ENCODE data around the gene PTPN1. TPM values are rescaled to one million over a fixed set of nuclear protein-coding genes. Genes with fewer than 3 reads are reported as not detected.

The PTPN1 gene
- total RNA-seq, 2 experiments from 2014 or later: 79.6 to 80.5 TPM

DNA sequence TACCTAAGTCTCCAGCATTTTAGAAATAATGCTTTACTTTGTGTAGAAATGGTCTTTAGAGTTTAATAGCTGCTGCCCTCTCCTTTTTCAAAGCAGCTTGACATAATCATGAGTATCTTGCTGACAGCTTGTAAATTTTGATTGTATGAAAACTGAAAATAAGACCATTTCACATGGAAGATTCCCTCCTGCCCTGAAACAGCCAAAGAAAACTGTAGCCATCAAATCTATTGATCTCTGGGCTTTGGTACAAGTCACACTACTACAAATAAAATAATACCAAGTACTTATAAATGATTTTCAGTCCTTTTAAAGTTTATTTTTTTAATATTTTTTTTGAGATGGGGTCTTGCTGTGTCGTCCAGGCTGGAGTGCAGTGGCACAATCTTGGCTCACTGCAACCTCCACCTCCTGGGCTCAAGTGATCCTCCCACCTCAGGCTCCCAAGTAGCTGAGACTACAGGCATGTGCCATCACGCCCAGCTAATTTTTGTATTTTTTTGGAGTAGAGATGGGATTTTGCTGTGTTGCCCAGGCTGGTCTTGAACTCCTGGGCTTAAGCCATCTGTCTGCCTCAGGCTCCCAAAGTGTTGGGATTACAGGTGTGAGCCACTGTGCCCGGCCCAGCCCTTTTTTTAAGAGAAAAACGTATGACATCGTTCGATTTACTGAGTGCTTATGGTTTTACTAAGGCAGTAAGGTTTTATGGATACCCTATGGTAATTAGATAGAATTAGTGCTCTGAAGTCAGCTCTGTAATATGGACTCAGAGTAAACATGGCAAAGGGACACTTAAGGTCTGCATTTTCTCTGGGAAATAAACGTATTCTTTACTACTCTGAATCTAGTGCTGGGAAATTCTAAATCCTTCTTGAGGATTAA lies 7.0 kb downstream of the PTPN1 start:
- no peak for DNase-seq
- no peaks in the 10 kb centered on the region for H3K9me3 Mint-ChIP-seq
- H3K27me3 Mint-ChIP-seq: no peaks in the 10 kb centered on the region
- H3K36me3 Mint-ChIP-seq (ENCODE audit: low read depth): peaks cover 60% of the 10 kb centered on the region
- H3K4me3 Mint-ChIP-seq: peak overlapping the region; percentile 73
- H3K27ac Mint-ChIP-seq: peak overlapping the region; percentile 93
- peaks cover 94% of the 10 kb centered on the region for H3K4me1 Mint-ChIP-seq
- POLR2A ChIA-PET: interaction anchor here (1.0 to 13.9 kb wide), 17 partner anchors 6 to 365 kb away, joined by 3 to 209 read pairs (median 6); partner anchors contain the start of gene PTPN1
- CTCF ChIA-PET: interaction anchor here (0.6 to 2.9 kb wide), 12 partner anchors 30 to 404 kb away, joined by 3 to 15 read pairs (median 4); no protein-coding TSS in a partner anchor

DNA sequence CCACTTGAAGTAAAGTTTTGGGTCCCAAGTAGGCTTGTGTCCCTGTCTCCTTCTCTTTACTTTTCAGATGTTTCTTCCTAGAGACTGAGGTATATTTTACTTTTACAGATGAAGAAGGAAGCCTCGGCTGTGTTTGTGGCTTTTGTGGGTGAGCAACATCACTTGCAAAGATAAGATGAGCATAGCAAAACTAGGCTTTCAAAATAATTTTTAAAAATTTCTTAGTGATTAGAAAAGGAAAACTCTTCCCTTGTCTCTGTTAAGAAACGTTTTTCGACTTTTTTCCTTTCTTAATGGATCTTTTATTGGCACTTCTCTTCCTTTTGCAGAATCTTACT lies 7.6 kb downstream of the PTPN1 start:
- peaks cover 92% of the 10 kb centered on the region for H3K4me1 Mint-ChIP-seq
- H3K27ac Mint-ChIP-seq: peak overlapping the region; percentile 93
- POLR2A ChIA-PET: interaction anchor here (0.9 to 13.9 kb wide), 11 partner anchors 6 to 180 kb away, joined by 3 to 209 read pairs (median 9); partner anchors contain the start of gene PTPN1
- CTCF ChIA-PET: interaction anchor here (1.2 to 2.5 kb wide), 3 partner anchors 40 to 404 kb away, joined by 3 to 10 read pairs (median 5); no protein-coding TSS in a partner anchor
- H3K36me3 Mint-ChIP-seq (ENCODE audit: low read depth): peaks cover 54% of the 10 kb centered on the region
- no peaks in the 10 kb centered on the region for H3K27me3 Mint-ChIP-seq
- H3K4me3 Mint-ChIP-seq: peak overlapping the region; percentile 73
- DNase-seq: peak; percentile 55
- H3K9me3 Mint-ChIP-seq: no peaks in the 10 kb centered on the region

DNA sequence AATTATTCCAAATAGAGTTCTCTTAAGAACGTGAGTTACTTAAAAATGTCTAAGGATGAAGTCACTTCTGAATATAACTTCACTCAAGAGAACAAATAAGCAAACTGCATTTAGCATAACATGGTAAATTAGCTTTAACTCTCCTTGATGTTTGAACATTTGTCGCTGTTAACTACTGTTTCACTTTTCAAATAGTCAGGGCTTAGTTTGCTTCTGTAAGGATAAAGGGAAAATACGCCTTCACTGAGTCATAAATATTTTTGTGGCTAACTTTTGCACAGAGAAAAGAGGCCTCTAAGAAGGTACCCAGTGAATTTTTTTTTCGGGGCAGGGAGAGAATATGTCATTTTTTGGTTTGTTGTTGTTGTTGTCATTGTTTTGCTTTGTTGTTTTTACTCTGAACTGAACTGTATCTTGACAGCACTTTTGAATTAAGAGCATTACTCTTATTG lies 8.1 kb downstream of the PTPN1 start:
- ChIA-PET CTCF (interaction anchor here (1.2 to 2.5 kb wide), 3 partner anchors 40 to 405 kb away, joined by 3 to 10 read pairs (median 5); no protein-coding TSS in a partner anchor), POLR2A (interaction anchor here (0.7 to 13.9 kb wide), 12 partner anchors 7 to 1892 kb away, joined by 3 to 209 read pairs (median 8); partner anchors contain the start of gene PTPN1)
- no peaks in the 10 kb centered on the region for H3K9me3 Mint-ChIP-seq
- H3K27me3 Mint-ChIP-seq: no peaks in the 10 kb centered on the region
- no peak for DNase-seq
- peaks cover 92% of the 10 kb centered on the region for H3K4me1 Mint-ChIP-seq
- H3K36me3 Mint-ChIP-seq (ENCODE audit: low read depth): peaks cover 56% of the 10 kb centered on the region
- H3K4me3 Mint-ChIP-seq: peak overlapping the region; percentile 73
- peak overlapping the region; percentile 93 for H3K27ac Mint-ChIP-seq

DNA sequence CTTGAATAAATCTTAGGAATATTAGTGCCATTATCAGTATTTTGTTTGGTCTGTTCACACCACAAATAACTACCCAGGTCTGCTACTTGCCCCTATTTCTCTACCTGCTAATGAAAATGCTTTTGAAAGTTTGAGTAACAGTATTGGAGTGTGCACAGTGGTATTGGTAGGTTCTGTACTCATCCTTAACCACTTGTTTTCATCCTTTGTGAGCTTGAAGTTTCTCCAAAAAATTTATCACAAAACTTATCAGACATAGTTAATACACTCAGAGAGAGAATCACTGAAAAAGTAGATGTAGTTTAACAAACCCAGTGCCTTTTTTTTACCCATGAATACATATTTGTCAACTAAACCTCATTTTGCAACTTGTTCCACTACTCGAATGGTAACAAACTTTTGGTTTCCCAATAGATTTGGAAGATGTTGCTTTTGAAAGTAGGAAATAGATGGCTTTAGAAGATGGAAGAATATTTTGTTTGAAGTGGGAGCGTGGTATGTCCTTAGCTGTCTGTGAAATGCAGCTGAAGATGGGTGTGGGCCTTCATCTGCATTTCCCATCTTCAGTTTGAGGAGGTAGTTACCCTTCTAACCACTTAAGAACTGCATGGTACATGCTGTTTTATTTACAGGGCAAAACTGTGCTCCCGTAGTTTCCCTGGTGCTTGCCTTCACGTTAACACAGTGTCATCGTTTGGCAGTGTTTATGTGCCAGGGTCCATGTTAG lies 9.0 kb downstream of the PTPN1 start:
- no peaks in the 10 kb centered on the region for H3K27me3 Mint-ChIP-seq
- ChIA-PET CTCF (interaction anchor here (0.6 to 2.1 kb wide), 3 partner anchors 9 to 25 kb away, joined by 3 to 7 read pairs (median 3); partner anchors contain the start of gene PTPN1), POLR2A (interaction anchor here (0.5 to 13.9 kb wide), 11 partner anchors 8 to 1891 kb away, joined by 3 to 209 read pairs (median 4); partner anchors contain the start of gene PTPN1)
- peak overlapping the region; percentile 70 for H3K4me3 Mint-ChIP-seq
- peaks cover 59% of the 10 kb centered on the region for H3K36me3 Mint-ChIP-seq (ENCODE audit: low read depth)
- H3K4me1 Mint-ChIP-seq: peaks cover 91% of the 10 kb centered on the region
- peak; percentile 41 for DNase-seq
- no peaks in the 10 kb centered on the region for H3K9me3 Mint-ChIP-seq
- peak overlapping the region; percentile 93 for H3K27ac Mint-ChIP-seq

DNA sequence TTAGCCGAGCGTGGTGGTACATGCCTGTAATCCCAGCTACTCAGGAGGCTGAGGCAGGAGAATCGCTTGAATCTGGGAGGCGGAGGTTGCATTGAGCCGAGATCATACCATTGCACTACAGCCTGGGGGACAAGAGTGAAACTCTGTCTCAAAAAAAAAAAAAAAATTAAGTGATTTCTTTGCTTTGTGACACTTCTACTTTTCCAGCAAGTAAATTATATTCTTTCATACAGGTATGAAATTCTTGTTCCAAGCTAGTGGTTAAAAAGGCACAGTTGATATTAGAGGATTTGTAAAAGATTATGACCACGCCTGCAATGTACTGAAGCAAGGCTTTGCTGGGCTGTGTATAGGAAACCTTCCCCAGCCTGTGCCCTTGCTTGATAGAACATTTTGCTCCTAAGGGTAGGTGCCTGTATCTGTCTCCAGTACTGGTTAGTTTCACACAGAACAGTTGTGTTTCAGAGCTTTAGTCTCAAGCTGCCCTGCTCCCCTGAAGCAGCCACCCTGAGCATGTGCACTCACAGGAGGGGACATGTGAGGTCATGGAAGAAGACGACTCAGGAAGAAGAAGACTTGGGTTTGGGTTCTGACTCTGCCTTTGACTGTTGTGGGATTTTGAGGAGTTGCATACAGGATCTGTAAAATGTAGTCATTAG lies 10.2 kb downstream of the PTPN1 start:
- H3K36me3 Mint-ChIP-seq (ENCODE audit: low read depth): peaks cover 49% of the 10 kb centered on the region
- H3K27me3 Mint-ChIP-seq: no peaks in the 10 kb centered on the region
- CTCF ChIA-PET: interaction anchor here (0.7 to 2.1 kb wide), 6 partner anchors 11 to 409 kb away, joined by 3 to 7 read pairs (median 5); partner anchors contain the start of gene PTPN1

DNA sequence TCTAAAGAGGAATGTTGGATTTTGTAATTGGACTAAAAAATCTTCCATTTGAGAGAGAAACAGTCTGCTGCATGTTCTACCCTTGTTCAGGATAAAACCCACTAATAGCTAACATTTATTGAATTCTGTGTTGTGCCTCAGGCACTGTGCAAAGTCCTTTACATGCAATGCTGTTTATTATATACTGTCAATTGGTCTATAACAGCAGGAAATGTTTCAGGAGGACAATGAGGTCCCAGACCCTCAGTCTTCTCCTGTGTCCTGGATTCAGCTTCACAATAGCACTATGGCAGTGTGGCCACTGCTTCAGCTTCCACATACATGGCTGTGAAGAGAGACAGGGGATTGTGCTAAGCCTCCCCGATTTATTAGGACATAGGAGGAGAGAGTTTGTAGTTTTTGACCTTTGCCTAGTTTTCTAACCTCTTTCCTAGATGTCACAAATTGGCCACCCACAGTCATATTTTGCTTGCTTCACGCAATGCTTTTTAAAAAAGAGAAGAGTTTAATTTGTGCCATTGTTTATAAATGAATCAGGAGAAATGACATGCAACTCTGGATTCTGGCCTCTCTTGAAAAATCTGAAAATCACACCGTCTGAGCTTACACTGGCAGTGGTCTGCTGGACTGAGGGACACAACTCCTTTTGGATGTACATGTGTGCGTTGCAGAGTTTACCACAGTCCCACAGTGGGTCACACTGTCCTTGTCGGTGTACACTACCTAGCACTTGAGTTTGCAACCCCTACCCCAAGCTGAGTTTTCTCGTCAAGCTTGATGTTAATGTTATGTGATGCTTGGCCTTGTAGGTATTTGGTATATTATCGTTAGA lies 11.3 kb downstream of the PTPN1 start:
- H3K4me1 Mint-ChIP-seq: peaks cover 70% of the 10 kb centered on the region
- ChIA-PET CTCF (interaction anchor here (1.5 to 2.0 kb wide), 3 partner anchors 18 to 49 kb away, joined by 6 to 8 read pairs (median 6); no protein-coding TSS in a partner anchor), POLR2A (interaction anchor here (1.4 to 13.9 kb wide), 5 partner anchors 10 to 42 kb away, joined by 3 to 209 read pairs (median 5); partner anchors contain the start of gene PTPN1)
- no peak for DNase-seq
- H3K27ac Mint-ChIP-seq: peak overlapping the region; percentile 62
- H3K4me3 Mint-ChIP-seq: no peak overlapping the region
- peaks cover 41% of the 10 kb centered on the region for H3K36me3 Mint-ChIP-seq (ENCODE audit: low read depth)
- H3K27me3 Mint-ChIP-seq: no peaks in the 10 kb centered on the region
- H3K9me3 Mint-ChIP-seq: no peaks in the 10 kb centered on the region

More for the DNA sequence above, 10.2 kb downstream of the PTPN1 start:
- peaks cover 81% of the 10 kb centered on the region for H3K4me1 Mint-ChIP-seq
- peak overlapping the region; percentile 93 for H3K27ac Mint-ChIP-seq
- no peaks in the 10 kb centered on the region for H3K9me3 Mint-ChIP-seq
- peak overlapping the region; percentile 70 for H3K4me3 Mint-ChIP-seq
- POLR2A ChIA-PET: interaction anchor here (0.8 to 13.9 kb wide), 10 partner anchors 9 to 328 kb away, joined by 3 to 209 read pairs (median 4); partner anchors contain the start of gene PTPN1
- DNase-seq: peak; percentile 47

DNA sequence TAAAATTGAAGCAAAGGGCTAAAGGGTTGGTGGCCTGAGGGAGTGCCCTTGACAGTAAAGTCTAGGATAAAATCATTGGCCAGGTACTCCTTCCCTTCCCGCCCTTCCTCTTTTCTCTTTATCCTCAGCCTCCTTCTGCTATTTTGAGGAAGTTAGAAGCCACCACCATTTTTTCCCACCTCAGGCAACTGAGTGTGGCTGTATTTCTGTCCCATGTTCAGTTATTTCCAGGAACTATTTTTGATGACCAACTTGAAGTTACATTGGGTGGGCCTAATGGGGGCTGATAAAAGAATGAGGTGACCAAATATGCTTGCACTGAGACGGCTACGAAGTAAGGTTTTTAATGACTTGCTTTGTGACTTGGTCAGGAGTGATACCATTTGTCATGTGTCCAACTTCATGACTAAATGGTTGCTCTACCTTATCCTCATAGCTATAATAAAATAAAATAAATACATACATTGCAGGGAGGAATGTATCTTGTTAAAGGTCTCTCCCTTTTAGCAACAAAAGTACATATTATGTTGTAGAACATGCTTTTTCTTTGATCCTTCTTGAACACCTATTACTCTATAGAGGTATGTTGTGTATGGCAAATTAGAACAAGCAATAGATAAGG lies 12.0 kb downstream of the PTPN1 start:
- peak overlapping the region; percentile 45 for H3K27ac Mint-ChIP-seq
- CTCF ChIA-PET: interaction anchor here (1.5 to 1.8 kb wide), 3 partner anchors 19 to 57 kb away, joined by 4 to 8 read pairs (median 6); no protein-coding TSS in a partner anchor

DNA sequence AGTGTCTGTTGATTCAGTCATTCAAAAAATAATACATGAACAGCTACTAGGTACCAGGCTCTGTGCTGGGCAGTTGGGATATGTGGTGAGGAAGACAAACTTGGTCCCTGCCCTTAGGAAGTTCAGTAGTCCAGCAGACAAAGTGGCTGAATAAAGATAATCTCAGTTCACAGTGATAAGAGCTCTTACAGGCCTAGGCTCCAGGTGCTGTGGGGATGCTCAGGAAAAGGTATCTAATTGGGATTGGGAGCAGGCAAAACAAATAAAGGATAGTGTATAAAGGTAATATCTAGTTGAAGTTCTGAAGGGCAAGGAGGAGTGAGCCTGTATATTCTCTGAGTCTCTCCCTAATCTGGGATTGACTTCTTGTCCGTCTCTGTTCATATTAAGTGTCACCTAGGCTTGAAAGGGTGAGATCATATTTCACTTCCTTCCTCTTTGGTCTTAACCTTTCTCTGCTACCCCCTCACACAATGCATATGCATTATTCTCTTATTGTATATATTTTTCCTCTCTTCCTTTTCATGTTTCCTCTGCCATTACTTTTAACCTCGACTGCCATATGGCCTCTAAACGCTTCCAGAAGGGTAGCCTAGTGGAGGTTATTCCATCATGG lies 13.5 kb downstream of the PTPN1 start:
- peak overlapping the region; percentile 30 for H3K4me3 Mint-ChIP-seq
- peaks cover 52% of the 10 kb centered on the region for H3K4me1 Mint-ChIP-seq
- H3K27ac Mint-ChIP-seq: peak overlapping the region; percentile 74
- H3K27me3 Mint-ChIP-seq: no peaks in the 10 kb centered on the region
- peaks cover 33% of the 10 kb centered on the region for H3K36me3 Mint-ChIP-seq (ENCODE audit: low read depth)
- no peaks in the 10 kb centered on the region for H3K9me3 Mint-ChIP-seq
- CTCF ChIA-PET: interaction anchor here (0.9 to 1.8 kb wide), 8 partner anchors 9 to 65 kb away, joined by 3 to 6 read pairs (median 4); no protein-coding TSS in a partner anchor
- POLR2A ChIA-PET: interaction anchor here (0.8 to 10.6 kb wide), 5 partner anchors 12 to 40 kb away, joined by 3 to 107 read pairs (median 4); partner anchors contain the start of gene PTPN1
- no peak for DNase-seq

More for the DNA sequence above, 12.0 kb downstream of the PTPN1 start:
- H3K36me3 Mint-ChIP-seq (ENCODE audit: low read depth): peaks cover 40% of the 10 kb centered on the region
- peaks cover 64% of the 10 kb centered on the region for H3K4me1 Mint-ChIP-seq
- H3K27me3 Mint-ChIP-seq: no peaks in the 10 kb centered on the region
- POLR2A ChIA-PET: interaction anchor here (1.5 to 13.9 kb wide), 4 partner anchors 11 to 39 kb away, joined by 4 to 209 read pairs (median 56); partner anchors contain the start of gene PTPN1
- no peaks in the 10 kb centered on the region for H3K9me3 Mint-ChIP-seq
- no peak for DNase-seq
- H3K4me3 Mint-ChIP-seq: no peak overlapping the region

DNA sequence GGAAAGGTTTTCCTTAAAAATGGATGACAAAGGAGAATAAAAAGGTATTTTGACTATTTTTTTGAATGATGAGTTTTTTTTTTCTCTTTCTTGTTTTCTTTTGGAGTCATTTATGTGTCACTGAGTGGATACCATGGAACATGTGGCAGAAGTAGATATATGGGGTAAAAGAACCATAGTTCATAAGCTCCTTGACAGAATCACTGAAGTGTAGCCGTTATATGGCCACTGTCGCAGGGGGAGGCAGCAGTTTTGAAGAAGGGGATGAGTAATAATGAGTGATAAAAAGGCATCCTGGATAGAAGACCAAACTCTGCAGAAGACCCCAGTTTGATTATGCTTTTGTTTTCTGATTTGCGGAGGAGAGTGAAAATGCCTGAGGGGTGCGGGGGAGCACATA lies 15.5 kb downstream of the PTPN1 start:
- no peaks in the 10 kb centered on the region for H3K9me3 Mint-ChIP-seq
- POLR2A ChIA-PET: interaction anchor here (10.6 kb wide), 1 partner anchor 14 kb away, joined by 107 read pairs; the partner anchor contains the start of gene PTPN1

DNA sequence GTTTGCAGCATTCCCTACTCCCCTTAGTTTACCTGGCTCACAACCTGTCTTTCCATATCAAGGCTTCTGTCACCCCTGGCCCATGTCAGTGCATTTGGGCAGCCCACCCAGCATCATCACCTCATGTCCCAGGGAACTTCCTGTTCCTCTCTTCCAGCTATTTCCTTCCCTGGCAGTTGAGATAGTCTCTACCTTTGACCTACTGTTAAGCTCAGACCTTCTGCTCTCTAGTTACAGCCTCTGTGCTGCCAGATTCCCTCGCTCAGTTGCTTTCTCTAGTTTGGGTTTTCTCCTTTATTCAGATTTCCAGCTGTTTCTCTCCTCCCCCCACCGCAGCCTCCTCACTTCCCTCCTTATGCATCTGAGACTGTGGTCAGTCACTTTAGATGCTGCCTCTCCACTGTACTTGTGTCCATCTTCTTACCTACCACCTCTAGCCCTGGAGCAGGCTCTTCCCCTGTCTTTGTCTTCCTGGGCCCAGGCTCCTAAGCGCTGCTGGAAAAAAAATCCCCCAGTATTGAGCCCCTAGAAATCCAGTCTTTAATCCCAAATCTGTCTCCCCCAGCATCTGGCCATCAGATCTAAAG lies 16.3 kb downstream of the PTPN1 start:
- H3K9me3 Mint-ChIP-seq: no peaks in the 10 kb centered on the region
- CTCF ChIA-PET: no interaction called here
- no peak overlapping the region for H3K27ac Mint-ChIP-seq
- no peaks in the 10 kb centered on the region for H3K27me3 Mint-ChIP-seq
- POLR2A ChIA-PET: interaction anchor here (3.2 to 10.6 kb wide), 2 partner anchors 10 to 15 kb away, joined by 10 to 107 read pairs; partner anchors contain the start of gene PTPN1
- peaks cover 25% of the 10 kb centered on the region for H3K36me3 Mint-ChIP-seq (ENCODE audit: low read depth)
- no peak overlapping the region for H3K4me3 Mint-ChIP-seq
- no peak for DNase-seq
- peaks cover 35% of the 10 kb centered on the region for H3K4me1 Mint-ChIP-seq

More for the DNA sequence above, 15.5 kb downstream of the PTPN1 start:
- DNase-seq: no peak
- no peak overlapping the region for H3K27ac Mint-ChIP-seq
- H3K4me1 Mint-ChIP-seq: peaks cover 40% of the 10 kb centered on the region
- CTCF ChIA-PET: no interaction called here
- H3K27me3 Mint-ChIP-seq: no peaks in the 10 kb centered on the region
- H3K36me3 Mint-ChIP-seq (ENCODE audit: low read depth): peaks cover 28% of the 10 kb centered on the region
- no peak overlapping the region for H3K4me3 Mint-ChIP-seq

All from activated CD4-positive, alpha-beta memory T cell treated with anti-CD3 and anti-CD28 coated beads, Interleukin-2, amount 10 ng/mL, durations not matched to agents 7 days and 5 days (primary cell).